ENCODE results near the gene NPFFR2.
"Not testable (repeated sequence)": the region's sequence is repeated elsewhere in the genome, so short reads cannot be mapped to it uniquely, and the experiment has no call there.

GRCh38 chr4:72153634-72154033 lies 121.8 kb downstream of the NPFFR2 start:
- not testable (repeated sequence) for TF ChIP-seq EP300, POLR2AphosphoS5 (IDR thresholded peaks at IDR 0.05)
